ENCODE data around the gene FBXO8. TPM values are rescaled to one million over a fixed set of nuclear protein-coding genes. Genes with fewer than 3 reads are reported as not detected.

FBXO8 gene
- total RNA-seq, 1 donor from 2014 or later, result 38.6 TPM

GRCh38 chr4:174215057-174215456, 68.4 kb downstream of the FBXO8 start:
- intact Hi-C loops (cut with DNase I), result loop anchor here (5.0 to 10.0 kb wide), 2 partner anchors 480 to 708 kb away; no protein-coding TSS in a partner anchor
- DNase-seq (ENCODE audit: low spot score), result no peak

DNA sequence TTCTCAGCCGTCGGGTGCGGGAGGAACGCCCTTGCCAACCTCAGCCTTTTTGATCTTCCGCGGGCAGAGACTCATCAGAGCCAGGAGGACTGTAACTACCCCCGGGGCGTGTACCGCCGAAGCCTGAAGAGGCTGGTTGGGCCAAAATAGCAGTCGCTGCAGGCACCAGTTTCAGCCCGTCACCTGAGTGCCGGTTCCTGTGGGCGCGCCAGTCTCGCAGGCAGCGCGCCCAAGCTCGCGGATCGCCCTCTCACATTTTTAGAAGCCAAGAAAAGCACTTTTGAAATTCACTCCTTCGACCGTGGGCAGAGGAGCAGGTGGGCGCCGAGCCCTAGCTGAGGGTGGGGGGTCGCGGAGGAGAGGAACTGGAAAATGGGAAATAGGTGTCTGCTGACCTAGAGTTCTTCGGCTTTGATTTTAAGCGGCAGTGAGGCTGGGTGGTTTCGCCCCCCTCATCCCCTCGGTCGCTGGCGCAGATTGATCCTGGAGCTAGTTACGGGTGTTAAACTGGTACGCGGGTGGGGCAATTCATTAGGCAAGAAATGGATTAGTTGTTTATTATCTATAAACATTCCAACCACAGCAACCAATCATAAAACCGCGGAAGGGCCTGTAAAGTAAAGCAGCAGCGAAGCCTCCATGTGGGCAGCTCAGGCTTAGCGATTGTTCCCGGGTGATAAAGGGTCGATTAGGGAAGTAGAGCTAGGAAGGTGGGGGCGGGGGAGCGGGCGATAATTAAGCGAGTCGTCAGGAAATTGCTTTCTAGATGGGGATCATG, 69.2 kb downstream of the FBXO8 start:
- peak; percentile 74 for DNase-seq (ENCODE audit: low spot score)

GRCh38 chr4:174213731-174214100, 69.8 kb downstream of the FBXO8 start:
- intact Hi-C loops (cut with DNase I), result loop anchor here (5.0 to 10.0 kb wide), 2 partner anchors 56 to 479 kb away; no protein-coding TSS in a partner anchor
- no peak for DNase-seq (ENCODE audit: low spot score)

More for the DNA sequence above, 69.2 kb downstream of the FBXO8 start:
- intact Hi-C loops (cut with DNase I), result loop anchor here (5.0 to 10.0 kb wide), 2 partner anchors 57 to 479 kb away; no protein-coding TSS in a partner anchor

- intact Hi-C loops (cut with DNase I), result loop anchor here (5.0 to 10.0 kb wide), 2 partner anchors 55 to 477 kb away; no protein-coding TSS in a partner anchor
- no peak for DNase-seq (ENCODE audit: low spot score)
Observed at GRCh38 chr4:174212061-174212460, 71.4 kb downstream of the FBXO8 start.

DNA sequence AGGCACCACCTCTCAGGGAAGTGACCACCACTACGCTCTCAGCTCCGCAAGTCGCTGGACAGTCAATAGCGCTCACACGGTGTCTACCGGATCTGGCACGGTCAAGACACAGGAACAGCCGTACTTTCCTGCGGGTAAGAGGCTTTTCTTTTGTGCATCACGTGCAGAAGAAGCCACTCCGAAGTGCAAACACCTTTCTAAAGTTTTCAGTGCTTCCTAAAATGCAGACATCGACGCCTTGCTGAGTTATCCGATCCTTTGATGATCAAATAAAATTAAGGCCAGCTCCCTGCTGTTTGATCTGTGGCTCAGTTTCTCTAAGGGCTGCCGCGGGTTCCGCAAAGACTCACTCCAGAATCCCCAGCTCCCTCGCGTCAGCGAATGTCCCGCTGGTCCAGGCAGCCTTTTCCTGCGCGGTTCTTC, 71.8 kb downstream of the FBXO8 start:
- intact Hi-C loops (cut with DNase I), result loop anchor here (5.0 to 10.0 kb wide), 2 partner anchors 54 to 477 kb away; no protein-coding TSS in a partner anchor
- no peak for DNase-seq (ENCODE audit: low spot score)

DNA sequence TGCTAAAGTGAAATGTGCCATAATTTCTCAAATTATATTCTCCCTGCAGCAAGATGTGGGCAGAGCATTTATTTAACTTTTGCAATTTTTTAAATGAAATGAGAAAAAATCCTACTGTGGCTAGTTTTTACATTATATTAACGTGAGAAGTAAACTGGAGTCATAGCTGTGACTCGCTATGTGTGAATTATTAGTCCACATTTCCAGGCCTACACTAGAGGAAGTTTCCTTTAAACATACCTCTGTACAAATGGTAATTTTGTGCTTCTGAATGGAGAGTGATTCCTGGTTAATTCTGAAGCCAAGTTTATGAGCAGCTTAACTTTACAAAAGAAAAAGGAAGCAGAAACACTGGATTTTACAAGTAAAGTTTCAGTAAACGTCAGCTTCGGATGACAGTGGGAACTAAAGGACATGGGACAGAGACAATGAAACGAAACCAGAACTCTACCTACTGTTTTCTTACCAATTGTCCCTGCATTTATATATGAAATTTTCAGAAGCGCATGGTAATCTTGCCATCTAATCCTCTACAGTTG, 72.4 kb downstream of the FBXO8 start:
- no peak for DNase-seq (ENCODE audit: low spot score)
- intact Hi-C loops (cut with DNase I), result loop anchor here (5.0 to 10.0 kb wide), 2 partner anchors 54 to 476 kb away; no protein-coding TSS in a partner anchor

DNA sequence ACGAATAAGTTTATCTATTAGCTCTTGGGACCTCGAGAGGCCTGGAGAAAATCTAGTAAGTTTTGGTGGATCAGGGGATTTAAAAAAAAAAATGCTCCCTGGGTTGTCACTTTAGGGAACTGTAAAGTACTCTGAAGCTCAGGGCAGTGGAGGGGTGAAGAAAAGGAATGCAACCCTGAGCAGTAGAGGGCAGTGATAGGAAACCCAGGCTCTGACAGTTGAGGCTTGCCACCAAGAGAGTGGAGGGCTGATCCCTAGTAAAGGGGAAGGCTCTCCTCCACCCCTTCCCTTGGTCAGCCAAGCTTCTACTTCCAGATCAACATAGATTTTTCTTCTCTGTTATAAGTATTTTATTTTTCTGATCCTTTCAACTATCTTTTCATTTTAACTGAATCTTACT, 73.1 kb downstream of the FBXO8 start:
- no peak for DNase-seq (ENCODE audit: low spot score)
- intact Hi-C loops (cut with DNase I), result loop anchor here (5.0 to 10.0 kb wide), 2 partner anchors 53 to 476 kb away; no protein-coding TSS in a partner anchor

DNA sequence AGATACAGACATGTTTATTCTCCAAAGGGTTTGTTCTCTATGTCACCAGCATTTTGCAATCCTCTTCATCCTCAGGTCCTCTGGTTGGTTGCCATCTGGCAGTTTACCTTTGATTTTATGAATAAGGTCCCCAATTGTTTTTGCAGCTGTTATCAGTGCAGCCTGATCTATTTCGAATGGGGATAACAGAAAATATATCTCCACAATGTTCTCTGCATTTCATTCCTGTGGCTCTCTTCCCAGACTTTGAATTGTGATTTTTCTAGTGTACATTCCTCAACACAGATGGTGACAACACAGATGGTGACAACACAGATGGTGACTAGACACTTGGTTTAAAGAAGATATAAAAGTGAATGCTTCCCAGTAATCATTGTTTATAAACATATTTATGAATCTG, 74.1 kb downstream of the FBXO8 start:
- no peak for DNase-seq (ENCODE audit: low spot score)
- intact Hi-C loops (cut with DNase I), result no loop called here

DNA sequence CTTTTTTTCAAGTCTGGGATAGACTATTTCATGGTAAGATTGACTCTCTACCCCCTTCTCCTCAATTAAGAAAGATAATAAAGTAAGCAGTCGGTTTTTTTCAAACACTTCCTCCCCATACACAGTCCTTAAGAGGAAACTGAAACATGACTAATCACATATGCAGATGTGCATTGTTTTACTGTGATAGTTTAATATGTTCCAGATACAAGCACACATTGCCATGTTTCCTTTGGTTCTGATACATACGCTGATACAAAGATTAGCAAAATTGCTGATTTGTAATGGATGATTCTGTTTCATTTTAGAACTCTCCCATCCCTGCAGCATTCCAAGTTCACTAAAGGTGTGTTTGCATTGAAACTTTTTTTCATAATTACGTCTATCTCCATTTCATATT, 76.1 kb downstream of the FBXO8 start:
- DNase-seq (ENCODE audit: low spot score), result no peak
- intact Hi-C loops (cut with DNase I), result no loop called here

DNA sequence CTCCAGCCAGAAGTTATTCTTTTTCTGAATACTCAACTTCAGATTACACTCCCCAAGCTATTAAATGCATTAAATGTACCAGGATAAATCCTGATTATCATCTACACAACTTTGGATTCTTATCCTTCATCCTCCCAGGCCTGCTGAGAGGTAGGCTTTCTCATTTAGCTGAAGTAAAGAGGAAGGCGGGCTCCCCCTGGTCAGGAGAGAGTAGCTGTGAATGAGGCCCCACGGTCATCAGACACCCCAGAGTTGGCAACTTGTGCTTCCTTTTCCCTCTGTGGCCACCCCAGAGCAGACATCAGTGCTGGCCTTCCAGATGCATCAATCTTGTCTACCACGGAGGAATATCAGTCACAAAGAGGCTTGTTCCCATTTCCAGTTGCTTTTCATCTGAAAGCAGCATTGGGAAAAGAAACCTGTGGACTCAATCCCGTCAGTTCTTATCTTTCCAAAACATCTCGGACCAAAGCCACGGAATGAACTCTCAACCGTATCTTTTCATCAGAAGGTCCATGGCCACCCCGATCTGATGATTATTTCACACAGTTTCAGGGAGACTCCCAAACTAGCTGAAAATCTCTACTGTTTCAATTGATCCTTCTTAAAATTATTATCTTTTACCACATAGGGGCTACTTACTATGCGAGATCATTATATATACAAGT, 79.2 kb downstream of the FBXO8 start:
- intact Hi-C loops (cut with DNase I), result no loop called here
- DNase-seq (ENCODE audit: low spot score), result no peak

DNA sequence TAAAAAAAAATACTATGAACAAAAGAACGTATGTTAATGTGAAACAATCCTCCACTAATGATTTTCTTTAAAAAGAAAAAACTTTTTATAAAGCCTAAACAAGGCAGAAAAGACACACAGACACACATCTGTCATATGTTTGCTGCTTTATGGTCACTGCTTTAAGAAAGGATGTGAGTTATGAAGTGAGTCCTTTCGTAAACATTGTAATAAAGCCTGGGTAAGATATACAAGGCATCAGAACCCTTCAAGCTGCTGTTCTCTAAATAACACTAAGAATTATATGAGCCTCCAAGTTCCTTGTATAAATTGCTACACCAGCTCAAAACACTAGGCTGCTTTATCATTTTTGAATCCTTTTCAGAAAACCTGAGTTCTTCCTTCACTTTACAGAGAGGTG, 81.6 kb downstream of the FBXO8 start:
- no peak for DNase-seq (ENCODE audit: low spot score)
- intact Hi-C loops (cut with DNase I), result no loop called here

- intact Hi-C loops (cut with DNase I), result no loop called here
- no peak for DNase-seq (ENCODE audit: low spot score)
Observed at GRCh38 chr4:174199735-174200134, 83.7 kb downstream of the FBXO8 start.

GRCh38 chr4:174198828-174199227, 84.6 kb downstream of the FBXO8 start:
- no peak for DNase-seq (ENCODE audit: low spot score)
- intact Hi-C loops (cut with DNase I), result no loop called here

GRCh38 chr4:174198396-174198795, 85.1 kb downstream of the FBXO8 start:
- no peak for DNase-seq (ENCODE audit: low spot score)
- intact Hi-C loops (cut with DNase I), result no loop called here

- DNase-seq (ENCODE audit: low spot score), result no peak
- intact Hi-C loops (cut with DNase I), result no loop called here
Observed at GRCh38 chr4:174193438-174194374, 89.8 kb downstream of the FBXO8 start.

DNA sequence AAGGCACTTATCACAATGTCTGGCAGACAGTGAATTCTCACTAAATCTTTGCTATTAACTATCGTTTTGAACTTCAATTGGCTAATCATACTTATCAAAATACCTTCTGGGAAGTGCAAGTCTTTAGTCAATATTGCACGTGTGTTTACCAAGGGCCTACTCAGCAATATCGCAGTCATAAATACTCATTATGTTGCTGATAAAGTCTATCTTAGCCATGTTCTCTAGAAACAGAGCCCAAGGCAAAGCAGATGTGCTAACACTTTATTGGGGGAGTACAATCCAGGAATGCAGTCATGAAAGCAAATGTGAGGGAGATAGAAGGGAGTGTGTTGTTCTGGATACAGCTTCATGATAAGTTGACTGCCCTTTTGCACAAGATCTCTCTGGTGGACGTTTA, 90.5 kb downstream of the FBXO8 start:
- DNase-seq (ENCODE audit: low spot score), result no peak
- intact Hi-C loops (cut with DNase I), result no loop called here

DNA sequence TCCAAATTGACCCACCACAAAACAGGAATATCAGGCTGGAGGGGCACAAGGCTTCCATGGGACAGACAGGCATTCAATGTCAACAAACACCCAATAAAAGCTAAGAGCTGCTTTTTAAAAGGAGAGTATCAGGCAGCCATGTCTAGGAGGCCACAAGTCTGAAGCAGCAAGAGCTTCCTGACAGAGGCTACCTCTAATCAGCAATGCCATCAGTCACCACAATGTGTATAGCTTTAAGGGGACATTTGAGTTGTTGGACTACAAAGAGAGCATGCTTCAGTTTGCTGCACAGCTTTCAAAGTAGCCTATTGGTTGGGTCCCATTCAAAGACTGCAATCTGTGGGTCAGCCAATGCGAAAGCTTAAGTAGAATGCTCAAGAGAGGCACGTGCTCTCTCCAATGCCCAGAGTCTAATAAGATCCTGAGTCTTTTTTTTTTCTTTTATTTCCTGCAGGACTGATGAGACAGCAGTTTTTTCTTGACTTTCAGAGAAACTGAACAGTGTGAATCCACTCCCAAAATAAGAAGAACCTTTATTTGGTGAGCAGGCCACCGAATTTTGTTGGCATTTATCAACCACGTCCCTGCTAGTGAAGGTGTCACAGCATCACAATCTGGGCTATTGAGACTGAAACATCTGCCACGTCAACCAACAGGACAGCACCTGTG, 92.5 kb downstream of the FBXO8 start:
- intact Hi-C loops (cut with DNase I), result no loop called here
- no peak for DNase-seq (ENCODE audit: low spot score)

- DNase-seq (ENCODE audit: low spot score), result no peak
- intact Hi-C loops (cut with DNase I), result no loop called here
Observed at GRCh38 chr4:174189392-174190015, 94.0 kb downstream of the FBXO8 start.
